HCT116 (cell line): ENCODE results near the gene C1QB. TPM values are rescaled to one million over a fixed set of nuclear protein-coding genes. Genes with fewer than 3 reads are reported as not detected.

ENCODE experiments used
- ATAC-seq: fragments of 200-7000 bp; cut with Tn5 transposase; 2 replicates; pipeline ENCODE4 v1.9.1; 2020; ENCODE audit warnings: mild to moderate bottlenecking, moderate library complexity
- BruUV-seq: library from RNA; stranded (reverse); fragments of 400-500 nt; replicated peaks from 2 replicates; lab custom pipeline; 2021; lab: Mats Ljungman, UMichigan
- CTCF ChIA-PET: fragments of 300-600 bp; sonication (Branson Sonifier 250); formaldehyde crosslinking; loops from one replicate; lab custom pipeline; 2021; ENCODE audit warnings: antibody characterized with exemption; lab: Charles Lee
- POLR2A ChIA-PET: fragments of 300-600, 350-600 bp; sonication (Branson Sonifier 250); formaldehyde crosslinking; loops from one replicate; lab custom pipeline; 2021; ENCODE audit warnings: antibody characterized with exemption; lab: Charles Lee
- RAD21 ChIA-PET, 2 experiments: fragments of 300-600 bp; sonication (Branson Sonifier 250); formaldehyde crosslinking; loops; one replicate each; lab custom pipeline; 2023; ENCODE audit warnings: low total read pairs in 2 of 2; ENCODE audit not compliant: uncharacterized antibody in 2 of 2, unreplicated experiment in 2 of 2, low non-redundant PET in 1 of 2; lab: Charles Lee
- DNase-seq: peaks from one replicate; pipeline ENCODE4 v3.0.0-alpha.2; 2010; ENCODE audit warnings: low read depth, low spot score
- H2AFZ ChIP-seq: fragments of 200-600 bp; shearing (Covaris generic), sonication (generic); 2 replicates; pipeline ENCODE4 v1.6.1; 2017; ENCODE audit warnings: low read depth, mixed run types, mixed read lengths, antibody characterized with exemption, low read length; ENCODE audit not compliant: poor library complexity, severe bottlenecking
- H3K27ac ChIP-seq: 2 replicates; pipeline ENCODE4 v1.5.1; 2012; ENCODE audit warnings: low read depth, low read length
- H3K27me3 ChIP-seq: fragments of 200-600 bp; sonication (generic); 2 replicates; pipeline ENCODE4 v1.6.1; 2016; ENCODE audit warnings: mixed run types, low read length, mixed read lengths; ENCODE audit not compliant: insufficient read depth
- H3K36me3 ChIP-seq, 2 experiments: fragments of 200-500 bp in 1 of 2; fragments of 200-600 bp in 1 of 2; sonication (Bioruptor generic) in 1 of 2; sonication (generic) in 1 of 2; 2 replicates each; pipeline versions ENCODE4 v1.5.1 to v1.6.1; 2014 to 2016; ENCODE audit warnings: low read length in 2 of 2, inconsistent platforms in 1 of 2, mixed read lengths in 1 of 2, mixed run types in 1 of 2; ENCODE audit not compliant: insufficient read depth in 2 of 2, control insufficient read depth in 1 of 2
- H3K4me1 ChIP-seq, 2 experiments: fragments of 200-600 bp in 1 of 2; sonication (generic) in 1 of 2; 2 replicates each; pipeline versions ENCODE4 v1.5.1 to v1.6.1; 2012 to 2017; ENCODE audit warnings: low read length in 2 of 2, inconsistent platforms in 1 of 2, mild to moderate bottlenecking in 1 of 2, mixed read lengths in 1 of 2, mixed run types in 1 of 2, moderate library complexity in 1 of 2; ENCODE audit not compliant: insufficient read depth in 2 of 2, control insufficient read depth in 1 of 2
- H3K4me2 ChIP-seq: fragments of 200-600 bp; sonication (generic); 2 replicates; pipeline ENCODE4 v1.6.1; 2017; ENCODE audit warnings: mixed run types, low read length, mixed read lengths
- H3K4me3 ChIP-seq, 2 experiments: fragments of 200-600 bp in 1 of 2; sonication (generic) in 1 of 2; replicated peaks in 1 of 2; 2 replicates each; pipeline ENCODE4 v1.5.1; 2011 to 2016; ENCODE audit warnings: low read length in 2 of 2, control low read depth in 1 of 2, low read depth in 1 of 2, mild to moderate bottlenecking in 1 of 2, mixed read lengths in 1 of 2, mixed run types in 1 of 2
- H3K79me2 ChIP-seq: fragments of 200-600 bp; sonication (generic); 2 replicates; pipeline ENCODE4 v1.6.1; 2017; ENCODE audit warnings: mild to moderate bottlenecking, mixed run types, low read length, moderate library complexity, mixed read lengths; ENCODE audit not compliant: insufficient read depth
- H3K9ac ChIP-seq: fragments of 200-600 bp; sonication (generic); 2 replicates; pipeline ENCODE4 v1.6.1; 2016; ENCODE audit warnings: low read length, mixed read lengths
- H3K9me2 ChIP-seq: fragments of 200-600 bp; sonication (generic), shearing (Covaris generic); 2 replicates; pipeline ENCODE4 v1.6.1; 2017; ENCODE audit warnings: mixed run types, mild to moderate bottlenecking, moderate library complexity; ENCODE audit not compliant: insufficient read depth
- H3K9me3 ChIP-seq, 2 experiments: fragments of 200-500 bp in 1 of 2; fragments of 200-600 bp in 1 of 2; sonication (Bioruptor generic) in 1 of 2; sonication (generic) in 1 of 2; 2 replicates each; pipeline ENCODE4 v1.6.1; 2014 to 2017; ENCODE audit warnings: low read length in 2 of 2, mixed read lengths in 2 of 2, inconsistent platforms in 1 of 2, low read depth in 1 of 2, mild to moderate bottlenecking in 1 of 2, mixed run types in 1 of 2, moderate library complexity in 1 of 2; ENCODE audit not compliant: control insufficient read depth in 1 of 2, insufficient read depth in 1 of 2
- H4K20me1 ChIP-seq: fragments of 200-600 bp; sonication (generic), shearing (Covaris generic); 2 replicates; pipeline ENCODE4 v1.6.1; 2017; ENCODE audit warnings: mixed run types, mild to moderate bottlenecking, moderate library complexity; ENCODE audit not compliant: insufficient read depth
- CBX3 ChIP-seq: IDR thresholded peaks from 2 replicates; pipeline ENCODE4 v1.6.1; 2012; ENCODE audit warnings: low read depth
- EGR1 ChIP-seq: IDR thresholded peaks from 2 replicates; pipeline ENCODE4 v1.6.1; 2012; ENCODE audit warnings: low read depth
- ELF1 ChIP-seq: IDR thresholded peaks from 2 replicates; pipeline ENCODE4 v1.6.1; 2012; ENCODE audit warnings: low read depth, borderline replicate concordance
- EZH2 ChIP-seq: fragments of 200-600 bp; sonication (generic); IDR thresholded peaks from 2 replicates; pipeline ENCODE4 v1.6.1; 2017; ENCODE audit warnings: antibody characterized with exemption, mixed run types
- EZH2phosphoT487 ChIP-seq: fragments of 200-600 bp; IDR thresholded peaks from 2 replicates; pipeline ENCODE4 v1.6.1; 2018; ENCODE audit warnings: antibody characterized with exemption, borderline replicate concordance
- FOSL1 ChIP-seq: IDR thresholded peaks from 2 replicates; pipeline ENCODE4 v1.6.1; 2012; ENCODE audit warnings: low read depth
- POLR2AphosphoS5 ChIP-seq: IDR thresholded peaks from 2 replicates; pipeline ENCODE4 v1.6.1; 2011; ENCODE audit warnings: mild to moderate bottlenecking, low read depth, low read length, moderate library complexity
- RAD21 ChIP-seq: IDR thresholded peaks from 2 replicates; pipeline ENCODE4 v1.6.1; 2012; ENCODE audit warnings: low read depth, mild to moderate bottlenecking
- SIN3A ChIP-seq: IDR thresholded peaks from 2 replicates; pipeline ENCODE4 v1.6.1; 2012; ENCODE audit warnings: low read depth
- SP1 ChIP-seq: IDR thresholded peaks from 2 replicates; pipeline ENCODE4 v1.6.1; 2012; ENCODE audit warnings: low read depth
- SRF ChIP-seq: IDR thresholded peaks from 2 replicates; pipeline ENCODE4 v1.6.1; 2012; ENCODE audit warnings: low read depth
- TCF7L2 ChIP-seq: IDR thresholded peaks from 2 replicates; pipeline ENCODE4 v1.7.0; 2011; ENCODE audit warnings: borderline replicate concordance, inconsistent platforms; ENCODE audit not compliant: insufficient read depth, insufficient read length; ENCODE audit errors: extremely low read depth
- YY1 ChIP-seq: IDR thresholded peaks from 2 replicates; pipeline ENCODE4 v1.6.1; 2011; ENCODE audit warnings: low read length, low read depth, moderate library complexity, mild to moderate bottlenecking; ENCODE audit not compliant: insufficient replicate concordance; ENCODE audit errors: extremely low read depth
- ZBTB33 ChIP-seq: IDR thresholded peaks from 2 replicates; pipeline ENCODE4 v1.6.1; 2011; ENCODE audit warnings: mild to moderate bottlenecking, low read length, moderate library complexity; ENCODE audit not compliant: insufficient replicate concordance; ENCODE audit errors: extremely low read depth
- ZFX ChIP-seq: fragments of 450-650 bp; IDR thresholded peaks from 2 replicates; pipeline ENCODE4 v1.6.1; 2017
- intact Hi-C: fragments of 100-400 bp; cut with micrococcal nuclease; formaldehyde crosslinking; loops from 2 replicates; pipeline ENCODE4 v1.10.0; 2022
- total RNA-seq: library from RNA; stranded (reverse); gene quantifications from one replicate; pipeline ENCODE4 v1.2.1, GENCODE V29; 2021; ENCODE audit not compliant: unreplicated experiment
- TF ChIP-seq, protein P1 (sequence below): IDR thresholded peaks from 2 replicates; pipeline ENCODE4 v1.6.1; 2012
- TF ChIP-seq, protein P2 (sequence below): IDR thresholded peaks from 2 replicates; pipeline ENCODE4 v1.6.1; 2012
- TF ChIP-seq, protein P3 (sequence below): IDR thresholded peaks from 2 replicates; pipeline ENCODE4 v1.6.1; 2012; ENCODE audit warnings: low read depth

The C1QB gene
- total RNA-seq, 1 experiment from 2014 or later, result 0.32 TPM

DNA sequence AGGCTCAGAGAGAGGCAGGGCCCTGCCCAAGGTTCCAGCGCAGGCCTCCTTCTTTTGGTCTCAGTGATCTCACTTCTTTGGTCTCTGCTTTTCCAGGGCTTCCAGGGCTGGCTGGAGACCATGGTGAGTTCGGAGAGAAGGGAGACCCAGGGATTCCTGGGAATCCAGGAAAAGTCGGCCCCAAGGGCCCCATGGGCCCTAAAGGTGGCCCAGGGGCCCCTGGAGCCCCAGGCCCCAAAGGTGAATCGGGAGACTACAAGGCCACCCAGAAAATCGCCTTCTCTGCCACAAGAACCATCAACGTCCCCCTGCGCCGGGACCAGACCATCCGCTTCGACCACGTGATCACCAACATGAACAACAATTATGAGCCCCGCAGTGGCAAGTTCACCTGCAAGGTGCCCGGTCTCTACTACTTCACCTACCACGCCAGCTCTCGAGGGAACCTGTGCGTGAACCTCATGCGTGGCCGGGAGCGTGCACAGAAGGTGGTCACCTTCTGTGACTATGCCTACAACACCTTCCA, 7.7 kb downstream of the C1QB start:
- intact Hi-C loops, result no loop called here
- DNase-seq, result no peak
- H3K4me1 ChIP-seq, result no peaks in the 10 kb centered on the region

More for the DNA sequence above, 7.7 kb downstream of the C1QB start:
- no peak for ATAC-seq
- H2AFZ ChIP-seq, result no peak overlapping the region
- TF ChIP-seq EZH2 (no peak), FOSL1 (no peak), TCF7L2 (no peak), RAD21 (no peak), ZBTB33 (no peak), EZH2phosphoT487 (no peak), YY1 (no peak), EGR1 (no peak), POLR2AphosphoS5 (no peak), ELF1 (no peak), SIN3A (no peak), ZFX (no peak), CBX3 (no peak), SRF (no peak), SP1 (no peak)
- TF ChIP-seq, protein P1, sequence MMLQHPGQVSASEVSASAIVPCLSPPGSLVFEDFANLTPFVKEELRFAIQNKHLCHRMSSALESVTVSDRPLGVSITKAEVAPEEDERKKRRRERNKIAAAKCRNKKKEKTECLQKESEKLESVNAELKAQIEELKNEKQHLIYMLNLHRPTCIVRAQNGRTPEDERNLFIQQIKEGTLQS, result no peak
- TF ChIP-seq, protein P2, sequence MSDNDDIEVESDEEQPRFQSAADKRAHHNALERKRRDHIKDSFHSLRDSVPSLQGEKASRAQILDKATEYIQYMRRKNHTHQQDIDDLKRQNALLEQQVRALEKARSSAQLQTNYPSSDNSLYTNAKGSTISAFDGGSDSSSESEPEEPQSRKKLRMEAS, result no peak
- TF ChIP-seq, protein P3, sequence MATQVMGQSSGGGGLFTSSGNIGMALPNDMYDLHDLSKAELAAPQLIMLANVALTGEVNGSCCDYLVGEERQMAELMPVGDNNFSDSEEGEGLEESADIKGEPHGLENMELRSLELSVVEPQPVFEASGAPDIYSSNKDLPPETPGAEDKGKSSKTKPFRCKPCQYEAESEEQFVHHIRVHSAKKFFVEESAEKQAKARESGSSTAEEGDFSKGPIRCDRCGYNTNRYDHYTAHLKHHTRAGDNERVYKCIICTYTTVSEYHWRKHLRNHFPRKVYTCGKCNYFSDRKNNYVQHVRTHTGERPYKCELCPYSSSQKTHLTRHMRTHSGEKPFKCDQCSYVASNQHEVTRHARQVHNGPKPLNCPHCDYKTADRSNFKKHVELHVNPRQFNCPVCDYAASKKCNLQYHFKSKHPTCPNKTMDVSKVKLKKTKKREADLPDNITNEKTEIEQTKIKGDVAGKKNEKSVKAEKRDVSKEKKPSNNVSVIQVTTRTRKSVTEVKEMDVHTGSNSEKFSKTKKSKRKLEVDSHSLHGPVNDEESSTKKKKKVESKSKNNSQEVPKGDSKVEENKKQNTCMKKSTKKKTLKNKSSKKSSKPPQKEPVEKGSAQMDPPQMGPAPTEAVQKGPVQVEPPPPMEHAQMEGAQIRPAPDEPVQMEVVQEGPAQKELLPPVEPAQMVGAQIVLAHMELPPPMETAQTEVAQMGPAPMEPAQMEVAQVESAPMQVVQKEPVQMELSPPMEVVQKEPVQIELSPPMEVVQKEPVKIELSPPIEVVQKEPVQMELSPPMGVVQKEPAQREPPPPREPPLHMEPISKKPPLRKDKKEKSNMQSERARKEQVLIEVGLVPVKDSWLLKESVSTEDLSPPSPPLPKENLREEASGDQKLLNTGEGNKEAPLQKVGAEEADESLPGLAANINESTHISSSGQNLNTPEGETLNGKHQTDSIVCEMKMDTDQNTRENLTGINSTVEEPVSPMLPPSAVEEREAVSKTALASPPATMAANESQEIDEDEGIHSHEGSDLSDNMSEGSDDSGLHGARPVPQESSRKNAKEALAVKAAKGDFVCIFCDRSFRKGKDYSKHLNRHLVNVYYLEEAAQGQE, result no peak
- no peaks in the 10 kb centered on the region for H3K79me2 ChIP-seq
- H3K4me3 ChIP-seq, result no peak overlapping the region
- H3K27me3 ChIP-seq, result peaks cover 8% of the 10 kb centered on the region; the same call in 1 of the 2 replicates
- ChIA-PET POLR2A (no interaction called here), RAD21 (no interaction called here), CTCF (no interaction called here)
- no peak overlapping the region for H3K9ac ChIP-seq
- no peaks in the 10 kb centered on the region for H3K9me3 ChIP-seq
- BruUV-seq, result no TSS peak
- H3K9me2 ChIP-seq, result no peaks in the 10 kb centered on the region
- H3K27ac ChIP-seq, result no peak overlapping the region
- no peak overlapping the region for H3K4me2 ChIP-seq
- H3K36me3 ChIP-seq, result no peaks in the 10 kb centered on the region
- H4K20me1 ChIP-seq, result no peaks in the 10 kb centered on the region
